ENCODE results near the gene SPTSSB.

GRCh38 chr3:161412123-161412522 is 40.8 kb upstream of the SPTSSB start:
- TF ChIP-seq CTCF (IDR thresholded peaks at IDR 0.05; ENCODE audit: poor library complexity): no peak
- TF ChIP-seq EZH2phosphoT487 (IDR thresholded peaks at IDR 0.05; ENCODE audit: low read depth, severe bottlenecking, unreplicated experiment): no peak
- no peak for TF ChIP-seq EZH2 (IDR thresholded peaks at IDR 0.05; ENCODE audit: borderline replicate concordance)

All from hepatocyte (in vitro differentiated cells).